HL-60 (cell line): ENCODE data around the gene NF1.

Source experiments
- DNase-seq, 2 experiments: peaks; one replicate each; pipeline ENCODE4 v3.0.0-alpha.2; 2010 to 2020; ENCODE audit warnings: low read depth in 1 of 2, low spot score in 1 of 2
- H3K27ac ChIP-seq: fragments of 250-450 bp; sonication (Bioruptor Pico); replicated peaks from 2 replicates; pipeline ENCODE4 v1.5.1; 2020; ENCODE audit warnings: mild to moderate bottlenecking, moderate library complexity
- H3K27me3 ChIP-seq: fragments of 250-450 bp; sonication (Bioruptor Pico); 2 replicates; pipeline ENCODE4 v1.5.1; 2021; ENCODE audit warnings: mild to moderate bottlenecking, moderate library complexity; ENCODE audit not compliant: insufficient read depth, poor library complexity, severe bottlenecking
- H3K4me3 ChIP-seq: replicated peaks from 2 replicates; pipeline ENCODE4 v1.5.1; 2011; ENCODE audit warnings: mild to moderate bottlenecking, control low read depth, low read length; ENCODE audit not compliant: insufficient read depth
- CTCF ChIP-seq: IDR thresholded peaks from one replicate; pipeline ENCODE4 v1.5.1; 2011; ENCODE audit warnings: low read length, control low read depth, inconsistent platforms; ENCODE audit not compliant: insufficient read depth
- GABPA ChIP-seq: IDR thresholded peaks from 2 replicates; pipeline ENCODE4 v1.6.1; 2012; ENCODE audit warnings: low read depth
- POLR2AphosphoS5 ChIP-seq: IDR thresholded peaks from 2 replicates; pipeline ENCODE4 v1.6.1; 2012; ENCODE audit warnings: low read depth
- REST ChIP-seq: IDR thresholded peaks from 2 replicates; pipeline ENCODE4 v1.6.1; 2012; ENCODE audit warnings: low read depth; ENCODE audit not compliant: insufficient replicate concordance
- SPI1 ChIP-seq: IDR thresholded peaks from 2 replicates; pipeline ENCODE4 v1.6.1; 2012; ENCODE audit warnings: low read depth, mild to moderate bottlenecking, borderline replicate concordance

The NF1 gene

GRCh38 chr17:31241116-31241515, 146.3 kb downstream of the NF1 start:
- no peak for DNase-seq
- H3K27ac ChIP-seq, result no peak overlapping the region
- H3K4me3 ChIP-seq, result no peak overlapping the region
- no peak for TF ChIP-seq CTCF
- no peak for TF ChIP-seq GABPA
- no peak for TF ChIP-seq POLR2AphosphoS5
- TF ChIP-seq SPI1, result no peak
- no peak for TF ChIP-seq REST
- no peaks in the 10 kb centered on the region for H3K27me3 ChIP-seq

GRCh38 chr17:31248986-31249834, 154.4 kb downstream of the NF1 start:
- TF ChIP-seq GABPA (no peak), REST (no peak), POLR2AphosphoS5 (no peak), CTCF (no peak), SPI1 (no peak)
- DNase-seq, result no peak
- H3K27me3 ChIP-seq, result no peaks in the 10 kb centered on the region
- no peak overlapping the region for H3K4me3 ChIP-seq
- no peak overlapping the region for H3K27ac ChIP-seq

- no peaks in the 10 kb centered on the region for H3K27me3 ChIP-seq
- TF ChIP-seq REST (no peak), CTCF (no peak), POLR2AphosphoS5 (no peak), GABPA (no peak), SPI1 (no peak)
- no peak for DNase-seq
- H3K4me3 ChIP-seq, result no peak overlapping the region
- H3K27ac ChIP-seq, result no peak overlapping the region
Observed at GRCh38 chr17:31249835-31250141, 155.0 kb downstream of the NF1 start.
